Transverse colon (tissue), 4 donors: ENCODE data around the gene UBASH3A. TPM values are rescaled to one million over a fixed set of nuclear protein-coding genes. Genes with fewer than 3 reads are reported as not detected.

Experiments
- DNase-seq: peaks from one replicate; pipeline ENCODE4 v3.0.0-alpha.2; 2019
- H3K27ac ChIP-seq, 4 donors: fragments of 200-600 bp; sonication (generic); 2 replicates each; pipeline ENCODE4 v1.5.1; 2016 to 2018; ENCODE audit warnings: inconsistent platforms in 4 of 4
- H3K27me3 ChIP-seq: fragments of 200-600 bp; sonication (generic); 2 replicates; pipeline ENCODE4 v1.5.1; 2017; ENCODE audit warnings: inconsistent platforms
- H3K36me3 ChIP-seq, 4 donors: fragments of 200-600 bp; sonication (generic); 2 replicates each; pipeline ENCODE4 v1.5.1; 2017 to 2019; ENCODE audit warnings: inconsistent platforms in 4 of 4
- H3K4me1 ChIP-seq, 4 donors: fragments of 200-600 bp; sonication (generic); 2 replicates each; pipeline ENCODE4 v1.5.1; 2017 to 2020; ENCODE audit warnings: inconsistent platforms in 4 of 4
- H3K4me3 ChIP-seq, 4 donors: fragments of 200-600 bp; sonication (generic); 1 replicate in 1 of 4; 2 replicates in 3 of 4; pipeline versions ENCODE4 v1.5.1 to v1.6.1; 2017 to 2019; ENCODE audit warnings: inconsistent platforms in 4 of 4
- H3K9me3 ChIP-seq, 2 donors: fragments of 200-600 bp; sonication (generic); 2 replicates each; pipeline ENCODE4 v1.5.1; 2017 to 2019; ENCODE audit warnings: inconsistent platforms in 2 of 2
- CTCF ChIP-seq, 5 experiments: fragments of 200-600 bp in 3 of 5; fragments of 450-650 bp in 2 of 5; sonication (generic) in 3 of 5; IDR thresholded peaks; 1 replicate in 2 of 5; 2 replicates in 3 of 5; pipeline ENCODE4 v1.5.1; 2016 to 2017; ENCODE audit warnings: antibody characterized with exemption in 5 of 5, inconsistent platforms in 3 of 5, mild to moderate bottlenecking in 2 of 5, moderate library complexity in 1 of 5
- EP300 ChIP-seq: sonication (generic); formaldehyde crosslinking; IDR thresholded peaks from one replicate; pipeline ENCODE4 v1.6.1; 2017; ENCODE audit warnings: antibody characterized with exemption, low read depth
- POLR2A ChIP-seq: fragments of 450-650 bp; IDR thresholded peaks from one replicate; pipeline ENCODE4 v1.6.1; 2016; ENCODE audit warnings: antibody characterized with exemption, mild to moderate bottlenecking, moderate library complexity
- POLR2AphosphoS5 ChIP-seq, 3 donors: sonication (generic); formaldehyde crosslinking; IDR thresholded peaks; one replicate each; pipeline ENCODE4 v1.6.1; 2016; ENCODE audit warnings: antibody characterized with exemption in 3 of 3
- WGBS, 2 donors: methylation state at CpG; one replicate each; pipeline ENCODE4 v1.1.5; 2018; ENCODE audit warnings: low coverage in 1 of 2; 5-methylcytosine and 5-hydroxymethylcytosine counted together
- in situ Hi-C, 4 donors: fragments of 200-750 bp; cut with MboI; loops; one replicate each; pipeline versions ENCODE4 v1.15.0 to v1.15.1; 2017; ENCODE audit warnings: low sequenced_read_pairs in 3 of 4, low pct_ligation_motif_present in 1 of 4, low pct_unique_long_range_greater_than_20kb in 1 of 4
- intact Hi-C: fragments of 100-400 bp; cut with DNase I; formaldehyde crosslinking; loops from one replicate; pipeline ENCODE4 v1.15.1; 2023; ENCODE audit warnings: low total_unique reads
- total RNA-seq, 4 donors: library from RNA; depleted of rRNA; stranded (reverse); fragments of >200 nt; gene quantifications; one replicate each; pipeline ENCODE4 v1.1.0, GENCODE V29; 2016

Gene UBASH3A, protein sequence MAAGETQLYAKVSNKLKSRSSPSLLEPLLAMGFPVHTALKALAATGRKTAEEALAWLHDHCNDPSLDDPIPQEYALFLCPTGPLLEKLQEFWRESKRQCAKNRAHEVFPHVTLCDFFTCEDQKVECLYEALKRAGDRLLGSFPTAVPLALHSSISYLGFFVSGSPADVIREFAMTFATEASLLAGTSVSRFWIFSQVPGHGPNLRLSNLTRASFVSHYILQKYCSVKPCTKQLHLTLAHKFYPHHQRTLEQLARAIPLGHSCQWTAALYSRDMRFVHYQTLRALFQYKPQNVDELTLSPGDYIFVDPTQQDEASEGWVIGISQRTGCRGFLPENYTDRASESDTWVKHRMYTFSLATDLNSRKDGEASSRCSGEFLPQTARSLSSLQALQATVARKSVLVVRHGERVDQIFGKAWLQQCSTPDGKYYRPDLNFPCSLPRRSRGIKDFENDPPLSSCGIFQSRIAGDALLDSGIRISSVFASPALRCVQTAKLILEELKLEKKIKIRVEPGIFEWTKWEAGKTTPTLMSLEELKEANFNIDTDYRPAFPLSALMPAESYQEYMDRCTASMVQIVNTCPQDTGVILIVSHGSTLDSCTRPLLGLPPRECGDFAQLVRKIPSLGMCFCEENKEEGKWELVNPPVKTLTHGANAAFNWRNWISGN
- 1 to 10 TPM in 1 of 4 donors, under 1 TPM in 2, not detected in 1; 0.37 to 3.0 (median 0.82) TPM for total RNA-seq

DNA sequence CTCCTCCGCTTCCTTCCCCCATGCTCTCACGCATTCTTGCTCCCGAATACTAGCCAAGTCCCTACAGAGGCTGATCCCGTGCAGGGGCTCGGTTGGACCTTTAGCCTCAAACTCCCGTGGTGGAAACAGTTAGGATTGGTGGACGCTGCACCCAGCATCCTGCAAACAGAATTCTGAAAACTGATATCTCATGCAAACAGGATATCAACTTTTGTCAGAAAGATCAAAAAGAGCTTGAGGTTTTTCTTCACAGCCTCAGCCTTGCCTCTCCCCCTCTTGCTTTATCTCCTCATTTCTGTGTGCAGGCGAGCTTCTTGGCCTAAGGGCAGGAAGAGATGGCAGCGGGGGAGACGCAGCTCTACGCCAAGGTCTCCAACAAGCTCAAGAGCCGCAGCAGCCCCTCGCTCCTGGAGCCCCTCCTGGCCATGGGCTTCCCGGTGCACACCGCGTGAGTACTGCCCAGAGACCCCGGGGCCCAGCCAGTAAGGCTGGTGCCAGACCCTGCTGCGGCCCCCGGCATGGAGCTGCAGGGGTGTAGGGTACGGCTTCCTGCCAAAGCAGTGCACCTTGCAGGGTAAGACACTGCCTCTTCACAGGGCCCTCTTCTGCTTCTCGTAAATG lies at the start of gene UBASH3A:
Gene UBASH3A (plus strand): TSS at position 292 of the 621 bp plus-strand sequence. CDS start 44 bp downstream, at position 336.
- in situ Hi-C loops = no loop called here
- TF ChIP-seq POLR2A (no peak), CTCF (IDR thresholded peaks at IDR 0.05) (no peak), EP300 (no peak), POLR2AphosphoS5 (IDR thresholded peaks at IDR 0.05) (no peak)
- DNase-seq = peak; percentile 14
- H3K9me3 ChIP-seq = no peaks in the 10 kb centered on the region
- no peaks in the 10 kb centered on the region for H3K4me1 ChIP-seq
- 79 to 90% methylated on average over 2 to 20 of the region's 21 CpGs for WGBS, 2 donors
- peak within 1 kb of the TSS in 1 of 4 donors; percentile 22 for H3K4me3 ChIP-seq
- intact Hi-C loops = no loop called here
- no peaks in the 10 kb centered on the region for H3K27me3 ChIP-seq
- peak within 1 kb of the TSS; percentile 1 to 38 (median 17) for H3K27ac ChIP-seq
- no peaks in the 10 kb centered on the region for H3K36me3 ChIP-seq

DNA sequence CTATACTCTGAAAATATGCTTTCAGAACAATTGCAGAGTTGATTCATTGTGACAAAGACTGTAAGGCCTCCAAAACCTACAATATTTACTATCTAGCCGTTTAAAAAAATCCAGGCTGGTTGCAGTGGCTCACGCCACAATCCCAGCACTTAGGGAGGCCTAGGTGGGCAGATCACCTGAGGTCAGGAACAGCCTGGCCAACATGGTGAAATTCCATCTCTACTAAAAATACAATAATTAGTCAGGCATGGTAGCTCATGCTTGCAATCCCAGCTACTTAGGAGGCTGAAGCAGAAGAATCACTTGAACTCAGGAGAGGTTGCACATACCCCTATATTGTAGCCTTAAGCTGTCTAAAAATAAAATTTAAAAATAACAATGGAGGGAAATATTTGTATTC lies 47.7 kb upstream of the UBASH3A start:
- intact Hi-C loops = no loop called here
- WGBS, 2 donors = 91 to 100% methylated on average over 1 to 2 of the region's 2 CpGs
- TF ChIP-seq EP300 (no peak), CTCF (IDR thresholded peaks at IDR 0.05) (no peak), POLR2AphosphoS5 (IDR thresholded peaks at IDR 0.05) (no peak), POLR2A (no peak)
- Histone ChIP-seq H3K4me1 (no peaks in the 10 kb centered on the region), H3K27me3 (no peaks in the 10 kb centered on the region), H3K27ac (no peak overlapping the region), H3K36me3 (no peaks in the 10 kb centered on the region), H3K4me3 (no peak overlapping the region), H3K9me3 (peaks cover 0 to 12% of the 10 kb centered on the region in 2 donors)
- no peak for DNase-seq
- in situ Hi-C loops = no loop called here

DNA sequence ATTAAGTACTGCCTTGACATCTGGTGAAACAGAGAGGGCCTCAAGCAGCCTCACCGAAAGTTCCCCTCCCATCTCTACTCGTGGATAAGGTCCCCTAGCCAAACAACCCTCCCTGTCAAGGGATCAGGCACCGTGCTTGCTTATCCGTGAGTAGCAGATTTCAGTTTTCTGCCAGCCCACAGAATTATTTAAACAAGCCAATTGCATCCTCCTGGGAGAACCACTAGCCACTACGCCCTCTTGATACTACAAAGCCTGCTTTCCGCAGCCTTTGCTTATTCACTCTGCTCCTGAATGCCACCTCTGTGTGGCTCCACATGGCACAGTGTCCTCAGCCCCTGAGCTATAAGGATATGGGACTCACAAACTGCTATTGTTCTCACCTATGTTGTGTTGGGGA lies 47.1 kb upstream of the UBASH3A start:
- Histone ChIP-seq H3K36me3 (no peaks in the 10 kb centered on the region), H3K9me3 (peaks cover 0 to 12% of the 10 kb centered on the region in 2 donors), H3K4me3 (no peak overlapping the region), H3K4me1 (no peaks in the 10 kb centered on the region), H3K27ac (no peak overlapping the region), H3K27me3 (no peaks in the 10 kb centered on the region)
- no peak for DNase-seq
- in situ Hi-C loops (no loop called here), intact Hi-C loops (no loop called here)
- WGBS, 2 donors = 57 to 72% methylated on average over 4 to 6 of the region's 6 CpGs
- TF ChIP-seq POLR2AphosphoS5 (IDR thresholded peaks at IDR 0.05) (no peak), CTCF (IDR thresholded peaks at IDR 0.05) (no peak), POLR2A (no peak), EP300 (no peak)

DNA sequence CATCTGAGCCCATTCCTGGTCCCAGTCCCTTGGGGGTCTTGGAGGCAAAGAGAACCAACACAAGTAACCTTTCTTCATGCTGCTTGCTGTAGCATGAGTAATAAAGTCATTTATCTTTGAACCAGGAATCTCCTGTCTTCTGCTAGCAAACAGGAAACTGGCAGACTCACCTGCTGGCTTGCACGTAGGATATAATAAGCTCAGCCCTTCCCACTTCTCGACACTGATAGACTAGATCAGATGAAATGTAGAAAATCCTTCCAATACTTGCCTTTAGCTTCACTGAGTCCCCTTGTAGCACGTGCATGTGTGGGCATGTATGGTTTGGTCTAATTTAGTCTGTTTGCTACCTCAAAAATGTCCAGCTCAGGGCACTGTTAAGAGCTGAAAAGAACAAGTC lies 46.4 kb upstream of the UBASH3A start:
- WGBS, 2 donors = 34 to 58% methylated on average over 3 of the region's 3 CpGs
- in situ Hi-C loops = no loop called here
- TF ChIP-seq CTCF (IDR thresholded peaks at IDR 0.05) (no peak), POLR2A (no peak), EP300 (no peak), POLR2AphosphoS5 (IDR thresholded peaks at IDR 0.05) (no peak)
- Histone ChIP-seq H3K36me3 (no peaks in the 10 kb centered on the region), H3K4me1 (no peaks in the 10 kb centered on the region), H3K27me3 (no peaks in the 10 kb centered on the region), H3K4me3 (no peak overlapping the region), H3K9me3 (peaks cover 0 to 12% of the 10 kb centered on the region in 2 donors), H3K27ac (no peak overlapping the region)
- intact Hi-C loops = no loop called here
- no peak for DNase-seq
